Measurements from ENCODE around the gene LARGE2. TPM values are rescaled to one million over a fixed set of nuclear protein-coding genes. Genes with fewer than 3 reads are reported as not detected.

Gene LARGE2
- total and polyA plus RNA-seq, 9 of the 15 experiments (the other 6 are each of a cell fraction or from before 2014, with no cell fraction given), result 0.56 to 14.1 (median 6.6) TPM

- TF ChIP-seq ZNF518B (CRISPR knock-in tag; IDR thresholded peaks at IDR 0.05), result no peak
- TF ChIP-seq HNRNPLL (IDR thresholded peaks at IDR 0.05; ENCODE audit: low read depth, low read length, poor library complexity, severe bottlenecking), result peak; percentile 5
- no peak for TF ChIP-seq KAT2B (IDR thresholded peaks at IDR 0.05; ENCODE audit: low read depth, low read length)
- peak; percentile 30; the same call in 1 of the 2 replicates for TF ChIP-seq POLR2AphosphoS5 (IDR thresholded peaks at IDR 0.05; ENCODE audit: control insufficient read depth, insufficient read depth, low read depth, low read length)
- no peak for TF ChIP-seq ELK3 (CRISPR knock-in tag; IDR thresholded peaks at IDR 0.05)
- TF ChIP-seq ZNF511 (CRISPR knock-in tag; IDR thresholded peaks at IDR 0.05), result peak; percentile 47
- TF ChIP-seq TRIM28 (IDR thresholded peaks at IDR 0.05), result 0 out of 2 replicates have a peak, but pooled peaks have one; percentile 21
- TF ChIP-seq POLR2G (IDR thresholded peaks at IDR 0.05; ENCODE audit: low read depth, low read length), result peak; percentile 63
- no peak for TF ChIP-seq ZC3H4 (CRISPR knock-in tag; IDR thresholded peaks at IDR 0.05; ENCODE audit: borderline replicate concordance)
- no peak for TF ChIP-seq STAT5B (CRISPR knock-in tag; IDR thresholded peaks at IDR 0.05)
- no peak for TF ChIP-seq ZNF76 (CRISPR knock-in tag; IDR thresholded peaks at IDR 0.05; ENCODE audit: borderline replicate concordance)
- no peak for TF ChIP-seq HNRNPUL1 (IDR thresholded peaks at IDR 0.05; ENCODE audit: low read length)
- peak in 1 of 2 experiments; percentile 4; a peak in 1 of 4 replicates for TF ChIP-seq ZNF639 (CRISPR knock-in tag; conservative IDR thresholded peaks at IDR 0.05 in 1 of 2, IDR thresholded peaks at IDR 0.05 in 1 of 2)
- no peak for TF ChIP-seq ZNF589 (CRISPR knock-in tag; IDR thresholded peaks at IDR 0.05; ENCODE audit: low read depth)
- no peak for TF ChIP-seq LCOR (CRISPR knock-in tag; IDR thresholded peaks at IDR 0.05)
- peak; percentile 49 for TF ChIP-seq POLR2B (IDR thresholded peaks at IDR 0.05; ENCODE audit: low read depth, partially characterized antibody)
- TF ChIP-seq HEY1 (CRISPR knock-in tag; IDR thresholded peaks at IDR 0.05; ENCODE audit: borderline replicate concordance), result no peak
- TF ChIP-seq ARID1B (IDR thresholded peaks at IDR 0.05), result peak; percentile 44; the same call in 1 of the 2 replicates
- TF ChIP-seq CCNT2 (IDR thresholded peaks at IDR 0.05; ENCODE audit: borderline replicate concordance, extremely low read depth, insufficient read length, low read depth, low read length), result no peak
- no peak for TF ChIP-seq ZNF124 (CRISPR knock-in tag; IDR thresholded peaks at IDR 0.05)
- TF ChIP-seq RBFOX2 (IDR thresholded peaks at IDR 0.05; ENCODE audit: low read depth, low read length), result peak; percentile 19; the same call in 1 of the 2 replicates
Observed at GRCh38 chr11:45918331-45918941, 4.0 kb upstream of the LARGE2 start (continued).

Measured in K562 (cell line).